GM21825 (cell line): ENCODE results near the gene PRRG4.
"Not testable (repeated sequence)": the region's sequence is repeated elsewhere in the genome, so short reads cannot be mapped to it uniquely, and the experiment has no call there.

Experiments
- ATAC-seq: cut with Tn5 transposase; IDR thresholded peaks from one replicate; pipeline ENCODE4 v1.9.1; 2021; ENCODE audit warnings: mild to moderate bottlenecking, moderate library complexity; ENCODE audit not compliant: unreplicated experiment

Gene PRRG4

DNA sequence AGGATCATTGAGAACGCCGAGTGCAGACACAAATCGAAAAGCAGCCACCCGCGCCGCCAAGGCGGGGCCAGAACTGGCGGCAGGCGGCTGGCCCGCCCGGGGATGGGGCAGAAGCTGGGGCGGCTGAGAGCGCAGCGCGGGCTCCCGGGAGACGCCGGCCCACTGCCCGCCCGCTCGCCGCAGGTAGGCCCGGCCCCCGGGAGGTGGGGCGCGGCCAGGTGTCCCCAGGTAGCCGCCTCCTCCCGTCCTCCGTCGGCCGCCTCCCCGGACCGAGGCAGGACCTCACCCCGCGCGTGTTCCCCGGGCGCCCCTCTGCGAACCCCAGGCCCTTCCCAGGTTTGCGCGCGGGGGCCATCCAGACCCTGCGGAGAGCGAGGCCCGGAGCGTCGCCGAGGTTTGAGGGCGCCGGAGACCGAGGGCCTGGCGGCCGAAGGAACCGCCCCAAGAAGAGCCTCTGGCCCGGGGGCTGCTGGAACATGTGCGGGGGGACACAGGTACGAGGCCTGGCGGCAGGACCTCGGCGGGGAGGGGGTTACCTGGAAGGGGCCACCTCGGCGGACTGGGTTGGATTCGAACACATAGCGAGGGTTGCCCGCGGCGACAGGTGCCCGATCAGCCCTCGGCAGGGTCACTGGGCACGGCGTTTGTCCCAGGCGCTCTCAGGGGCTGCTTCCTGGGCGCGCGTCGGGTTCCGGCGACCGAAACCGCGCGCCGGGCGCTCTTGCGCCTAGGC is at the start of gene PRRG4:
Gene PRRG4 (plus strand): TSS at position 248 of the 733 bp plus-strand sequence. CDS start 603 bp downstream, outside the sequence.
- ATAC-seq = peak; percentile 75

DNA sequence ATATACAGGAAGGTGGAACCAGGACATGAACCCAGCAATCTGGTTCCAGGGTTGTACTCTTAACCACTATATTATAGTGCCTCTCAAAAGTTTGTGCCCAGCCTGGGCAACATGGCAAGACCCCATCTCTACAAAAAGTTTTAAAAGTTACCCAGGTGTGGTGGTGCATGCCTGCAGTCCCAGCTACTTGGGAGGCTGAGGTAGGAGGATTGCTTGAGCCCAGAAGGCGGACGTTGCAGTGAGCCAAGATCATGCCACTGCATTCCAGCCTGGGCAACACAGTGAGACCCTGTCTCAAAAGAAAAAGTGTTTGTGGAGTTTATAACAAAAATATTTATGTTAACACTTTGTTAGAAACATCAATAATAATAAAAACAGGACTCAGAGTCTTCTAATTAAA is 48.9 kb upstream of the PRRG4 start:
- not testable (repeated sequence) for ATAC-seq

DNA sequence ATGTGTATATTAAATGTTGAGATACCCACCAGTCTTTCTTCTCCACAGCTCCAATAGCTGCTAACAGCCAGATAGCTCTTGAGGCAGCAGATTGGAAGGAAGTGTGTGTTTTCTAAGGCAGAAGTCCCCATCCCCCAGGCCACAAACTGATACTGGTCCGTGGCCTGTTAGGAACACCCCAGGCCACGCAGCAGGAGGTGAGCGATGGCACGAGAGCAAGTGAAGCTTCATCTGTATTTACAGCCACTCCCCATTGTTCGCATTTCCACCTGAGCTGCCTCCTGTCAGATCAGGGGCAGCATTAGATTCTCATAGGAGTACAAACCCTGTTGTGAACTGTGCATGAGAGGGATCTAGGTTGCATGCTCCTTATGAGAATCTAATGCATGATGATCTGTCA is 48.0 kb upstream of the PRRG4 start:
- ATAC-seq = no peak

DNA sequence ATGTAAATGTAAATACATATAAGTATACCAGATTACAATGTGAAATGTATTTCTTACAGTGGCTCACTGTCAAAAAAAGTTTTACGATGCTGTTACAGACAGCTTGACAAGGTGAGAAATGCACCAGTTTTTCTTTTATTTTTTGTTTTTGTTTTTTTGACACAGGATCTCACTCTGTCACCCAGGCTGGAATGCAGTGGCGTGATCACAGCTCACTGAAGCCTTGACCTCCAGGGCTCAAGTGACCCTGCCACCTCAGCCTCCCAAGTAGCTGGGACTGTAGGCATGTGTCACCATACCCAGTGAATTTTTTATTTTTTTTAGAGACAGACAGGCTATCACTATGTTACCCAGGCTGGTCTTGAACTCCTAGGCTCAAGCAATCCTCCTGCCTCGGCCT is 44.5 kb upstream of the PRRG4 start:
- no peak for ATAC-seq

DNA sequence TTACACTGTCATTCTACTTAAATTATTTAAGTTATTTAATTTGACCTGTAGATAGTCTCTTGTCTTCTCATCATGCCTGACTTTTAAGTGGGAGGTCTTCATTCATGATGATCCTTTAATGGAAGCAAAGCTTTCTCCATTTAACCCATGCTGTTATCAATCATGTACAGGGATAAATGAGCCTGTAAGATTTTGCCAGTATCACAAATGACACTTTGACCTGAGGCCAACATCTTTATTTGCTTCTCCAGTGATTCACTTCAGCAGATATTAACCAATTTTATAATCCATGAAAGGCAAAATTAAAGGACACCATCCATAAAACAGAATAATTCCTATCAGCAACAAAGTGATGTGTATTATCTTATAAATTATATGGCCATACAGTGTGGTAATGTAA is 42.9 kb upstream of the PRRG4 start:
- no peak for ATAC-seq

DNA sequence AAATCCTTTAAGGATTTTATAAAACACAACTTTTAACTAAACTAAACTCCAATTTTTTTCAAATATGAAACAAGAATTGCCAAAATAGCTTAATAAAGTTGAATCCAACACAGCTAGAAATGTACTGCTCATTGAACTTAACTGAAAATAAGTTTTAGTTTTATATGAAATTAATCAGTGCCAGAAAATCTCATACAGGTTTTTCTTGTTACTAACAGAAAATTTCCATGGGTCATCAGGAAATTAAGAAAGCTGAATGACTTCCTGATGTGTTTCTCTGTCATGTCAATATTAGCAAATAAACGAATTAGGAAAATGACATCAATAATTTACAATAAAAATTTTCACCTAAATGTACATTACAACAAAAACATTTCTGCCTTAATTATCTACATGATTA is 38.8 kb upstream of the PRRG4 start:
- ATAC-seq = no peak

DNA sequence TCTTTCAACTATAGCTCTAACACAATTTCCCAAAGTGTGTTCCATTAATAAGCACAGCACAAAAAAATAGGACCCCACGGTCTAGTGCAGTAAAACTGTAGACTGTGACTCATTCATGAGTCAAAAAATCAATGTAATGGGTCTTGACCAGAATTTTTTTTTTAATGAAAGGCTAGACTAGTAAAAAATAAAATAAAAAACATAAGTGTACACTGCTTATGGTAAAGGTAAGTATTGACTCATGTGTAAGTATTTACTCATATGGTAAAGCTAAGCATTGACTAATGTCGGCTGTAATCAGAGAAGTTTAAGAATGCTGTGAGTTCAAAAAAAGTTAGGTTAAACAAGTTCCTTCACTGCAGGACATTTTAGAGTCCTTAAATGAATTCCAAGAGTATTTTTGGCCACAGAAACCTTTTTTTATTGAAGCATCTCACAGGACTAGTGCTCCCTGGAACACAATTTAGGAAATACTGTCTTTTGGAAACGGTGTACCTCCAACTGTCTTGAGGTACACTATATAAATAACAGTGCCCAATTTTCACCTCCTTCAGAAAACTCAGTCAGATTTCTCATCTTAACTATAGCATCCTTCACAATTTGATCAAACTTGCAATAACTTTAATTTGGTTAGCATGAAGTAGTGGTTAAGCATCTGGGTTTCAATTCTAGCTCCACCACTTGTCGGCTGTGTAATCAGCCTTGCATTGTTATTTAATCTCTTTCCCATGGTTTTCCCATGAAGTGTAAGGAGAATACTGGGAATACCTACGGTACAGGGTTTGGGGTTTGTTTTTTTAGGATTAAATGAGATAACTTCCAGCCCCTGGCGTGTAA is 37.4 kb upstream of the PRRG4 start:
- ATAC-seq = peak; percentile 23

DNA sequence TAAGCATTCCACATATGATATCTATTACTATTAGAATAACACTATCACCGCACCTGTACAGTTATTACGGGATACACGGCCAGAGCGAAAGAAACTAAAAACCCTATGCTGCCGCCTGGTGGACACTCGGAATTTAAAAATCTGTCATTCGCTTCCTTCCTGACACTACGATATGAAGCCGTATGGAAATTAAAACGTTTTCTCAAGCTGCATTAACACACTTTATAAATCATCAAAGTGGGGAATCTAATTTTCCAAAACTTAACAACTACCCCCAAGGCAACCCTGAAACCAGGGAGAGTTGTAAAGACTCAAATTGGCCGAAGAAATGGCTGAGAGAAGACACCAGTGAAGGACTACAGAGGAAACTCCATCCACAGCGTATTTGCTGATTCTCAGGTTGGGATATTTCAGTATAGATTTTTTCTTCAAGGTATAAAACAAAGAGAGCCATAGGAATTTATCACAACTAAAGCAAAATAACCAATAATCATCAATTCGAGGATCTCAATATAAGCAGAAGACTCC is 36.7 kb upstream of the PRRG4 start:
- peak; percentile 90 for ATAC-seq

DNA sequence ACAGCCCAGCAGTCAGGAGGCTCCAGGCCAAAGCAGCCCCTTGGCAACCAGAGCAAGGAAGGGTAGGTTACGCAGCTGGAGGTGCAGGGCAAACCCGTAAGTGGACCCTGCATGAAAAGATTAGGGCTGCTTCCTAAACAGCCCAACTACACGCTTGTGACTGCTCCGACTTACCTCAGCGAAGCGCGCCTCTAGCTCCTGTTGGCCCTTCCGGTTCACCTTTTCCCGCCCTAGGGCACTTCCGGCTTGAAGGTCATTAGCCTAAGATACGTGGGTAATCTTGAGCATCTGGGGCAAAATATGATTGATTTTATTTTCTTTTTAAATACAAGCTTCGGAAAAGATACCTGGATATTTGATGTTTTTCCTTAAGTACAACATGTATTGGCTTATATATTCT is 35.3 kb upstream of the PRRG4 start, which contains the start of gene CCDC73:
Gene CCDC73 (minus strand): TSS at position 224 of the 400 bp plus-strand sequence. CDS start 34,419 bp downstream, outside the sequence.
- ATAC-seq = no peak

DNA sequence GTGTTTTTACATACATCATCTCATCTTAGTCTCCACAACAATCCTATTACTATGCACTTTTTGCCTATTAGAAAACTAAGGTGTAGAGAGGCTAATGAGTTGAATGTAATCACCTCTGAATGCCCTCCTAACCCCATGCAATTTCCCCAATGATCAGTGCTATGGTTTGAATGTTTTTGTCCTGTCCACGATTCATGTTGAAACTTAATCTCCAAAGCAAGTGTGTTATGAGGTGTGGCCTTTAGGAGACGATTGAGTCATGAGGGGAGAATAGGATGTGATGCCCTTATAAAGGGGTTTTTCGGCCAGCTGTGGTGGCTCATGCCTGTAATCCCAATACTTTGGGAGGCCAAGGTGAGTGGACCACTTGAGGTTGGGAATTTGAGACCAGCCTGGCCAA is 33.3 kb upstream of the PRRG4 start:
- no peak for ATAC-seq

DNA sequence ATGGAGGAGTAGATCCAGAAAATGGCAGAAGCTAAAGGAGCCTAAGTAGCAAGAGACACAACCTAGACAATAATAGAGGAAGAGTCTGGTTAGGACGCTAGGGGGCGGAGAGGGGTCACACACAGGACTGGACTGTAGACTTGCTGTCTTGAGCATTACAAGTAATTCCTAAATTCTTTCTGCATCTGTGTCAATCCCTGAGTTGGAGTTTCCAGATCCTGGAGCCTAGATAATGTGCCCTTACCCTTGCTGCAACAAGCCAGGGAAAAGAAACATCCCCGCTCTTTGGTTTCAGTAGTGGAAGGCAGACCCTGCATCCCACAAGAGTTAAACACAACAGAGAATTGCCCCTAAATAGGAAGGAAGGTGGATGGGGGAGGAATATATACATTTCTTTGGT is 20.4 kb upstream of the PRRG4 start:
- peak; percentile 99 for ATAC-seq

DNA sequence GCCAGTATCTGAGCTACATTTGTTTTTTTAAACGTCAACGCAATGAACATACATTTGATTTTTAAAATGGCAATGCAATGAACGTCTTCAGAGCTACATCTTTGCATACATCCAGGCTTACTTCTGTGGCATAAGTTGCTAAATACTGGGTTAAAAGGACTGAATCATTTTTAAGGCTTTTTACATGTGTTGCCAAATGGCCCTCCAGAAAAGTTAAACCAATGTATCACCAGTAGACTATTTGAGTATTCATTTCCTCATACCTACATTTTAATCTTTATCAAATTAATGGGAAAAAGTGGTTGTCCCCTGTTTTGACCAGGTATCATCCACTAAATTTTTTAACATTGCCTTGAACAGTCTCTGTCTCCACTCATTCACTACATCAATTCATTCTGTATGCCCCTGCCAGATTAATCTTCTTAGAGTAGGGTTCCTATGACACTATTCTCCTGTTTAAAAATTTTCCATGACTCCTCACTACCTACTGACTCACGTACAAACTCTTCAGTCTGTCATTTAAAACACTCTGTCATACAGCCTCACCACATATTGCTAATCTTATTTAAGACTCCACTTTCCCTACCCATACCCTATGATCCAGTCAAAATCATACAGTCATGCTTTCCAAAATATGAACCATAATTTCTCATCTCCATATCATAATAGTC is 12.4 kb upstream of the PRRG4 start:
- no peak for ATAC-seq

DNA sequence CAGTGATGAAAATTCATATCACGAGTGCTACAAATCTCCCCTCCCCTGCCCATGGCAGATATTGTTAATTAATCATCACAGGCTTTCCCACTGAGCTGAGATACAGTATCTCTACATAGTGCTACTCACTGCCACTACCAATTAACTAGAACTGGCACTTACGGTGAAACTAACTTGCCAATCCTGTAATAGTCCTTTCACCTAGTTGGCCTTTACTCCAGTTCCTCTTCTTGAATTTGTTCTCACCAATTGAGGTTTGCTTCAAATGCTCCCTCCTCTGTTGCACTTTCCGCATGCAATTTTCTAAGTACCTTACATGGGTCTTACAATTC is 11.9 kb upstream of the PRRG4 start:
- ATAC-seq = no peak

DNA sequence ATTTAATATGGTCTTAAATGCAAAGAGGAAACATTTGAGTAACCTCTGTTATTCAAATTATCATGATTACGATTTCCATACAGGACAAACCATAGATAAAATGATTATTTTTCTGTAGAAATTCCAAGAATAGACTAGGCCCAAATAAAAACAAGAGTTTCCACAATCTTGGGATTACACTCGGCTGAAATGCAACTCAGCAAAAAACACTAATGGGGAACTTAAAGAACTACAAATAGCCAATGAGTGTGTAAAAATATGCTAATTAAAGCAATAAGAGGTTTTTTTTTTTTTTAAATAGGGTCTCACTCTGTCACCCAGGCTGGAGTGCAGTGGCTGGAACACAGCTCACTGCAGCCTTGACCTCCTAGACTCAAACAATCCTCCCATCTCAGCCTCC is 10.5 kb upstream of the PRRG4 start:
- ATAC-seq = no peak

DNA sequence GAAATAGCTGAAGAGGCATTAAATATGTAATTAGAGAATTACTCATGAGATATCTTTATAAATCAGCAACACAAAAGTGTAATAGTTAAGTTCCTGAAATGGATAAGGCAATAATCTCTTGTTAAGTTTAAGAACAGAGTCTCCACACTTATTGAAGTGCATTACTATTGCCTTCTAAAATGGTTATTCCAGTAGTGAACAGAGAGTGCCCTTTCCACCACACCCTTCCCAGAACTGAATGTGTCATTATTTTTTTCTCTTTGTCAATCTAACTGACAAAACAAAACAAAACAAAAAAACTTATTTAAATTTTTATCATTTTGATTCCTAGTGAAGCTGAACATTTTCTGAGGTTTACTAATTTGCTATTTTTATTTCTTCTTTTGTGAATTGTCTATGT is 9.2 kb upstream of the PRRG4 start:
- ATAC-seq = no peak

DNA sequence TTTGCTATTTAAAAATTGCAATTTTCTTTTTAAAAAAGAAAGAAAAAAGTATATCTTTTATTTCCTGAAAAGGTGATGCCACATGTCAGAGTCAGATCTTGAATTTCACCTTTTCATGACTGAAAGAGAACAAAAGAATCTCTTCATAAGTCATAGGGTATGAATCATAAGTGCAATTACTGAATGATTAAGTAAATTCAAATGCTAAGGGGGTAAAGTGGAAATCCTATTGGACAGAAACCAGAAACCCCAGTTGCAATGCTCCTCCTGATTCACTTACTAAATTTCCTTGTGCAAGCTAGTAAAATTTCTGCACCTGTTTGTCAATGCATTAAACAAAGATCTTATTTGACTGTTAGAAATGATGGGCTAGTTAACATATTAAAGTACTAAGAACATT is 8.2 kb upstream of the PRRG4 start:
- no peak for ATAC-seq

DNA sequence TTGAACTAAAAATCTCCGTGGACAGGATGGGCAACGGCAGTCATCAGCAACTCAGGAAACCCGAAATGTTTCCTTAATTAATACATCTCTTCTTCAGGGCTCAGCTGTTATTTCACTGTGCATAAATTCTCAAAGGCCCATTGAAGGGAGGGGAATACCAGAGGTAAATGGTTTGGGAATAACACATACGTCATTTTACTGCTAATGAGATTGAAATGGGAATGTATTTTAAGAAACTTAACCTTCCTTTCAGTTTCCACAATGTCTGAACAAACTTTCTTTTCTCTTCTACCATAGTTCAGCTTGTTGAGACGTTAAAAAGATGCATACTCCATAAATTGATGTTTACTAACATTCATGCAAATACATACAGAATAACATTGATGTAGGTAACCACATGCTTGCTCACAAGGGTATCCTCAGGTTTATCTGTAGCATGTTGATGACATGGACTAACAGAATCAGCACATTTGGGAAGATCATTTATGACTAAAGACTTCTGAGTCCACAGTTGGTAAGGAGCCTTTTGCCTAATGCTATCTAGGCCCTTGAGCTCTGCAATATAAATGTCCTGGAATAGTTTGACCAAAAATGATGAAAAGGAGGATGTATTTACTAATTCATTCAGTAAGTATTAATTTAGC is 7.7 kb upstream of the PRRG4 start:
- no peak for ATAC-seq

DNA sequence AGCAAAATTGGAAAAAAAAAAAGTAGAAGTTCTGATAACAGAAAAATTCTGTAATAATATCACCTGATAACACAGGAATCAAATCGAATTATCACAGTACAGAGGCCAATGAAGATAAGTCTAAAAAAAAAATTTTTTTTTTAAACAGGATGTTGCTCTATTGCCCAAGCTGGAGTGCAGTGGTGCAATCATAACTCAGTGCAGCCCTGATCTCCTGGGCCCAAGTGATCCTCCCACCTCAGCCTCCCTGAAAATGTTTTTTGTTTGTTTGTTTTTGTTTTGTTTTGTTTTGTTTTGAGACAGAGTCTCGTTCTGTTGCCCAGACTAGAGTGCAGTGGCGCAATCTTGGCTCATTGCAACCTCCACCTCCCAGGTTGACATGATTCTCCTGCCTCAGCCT is 6.1 kb upstream of the PRRG4 start:
- not testable (repeated sequence) for ATAC-seq

DNA sequence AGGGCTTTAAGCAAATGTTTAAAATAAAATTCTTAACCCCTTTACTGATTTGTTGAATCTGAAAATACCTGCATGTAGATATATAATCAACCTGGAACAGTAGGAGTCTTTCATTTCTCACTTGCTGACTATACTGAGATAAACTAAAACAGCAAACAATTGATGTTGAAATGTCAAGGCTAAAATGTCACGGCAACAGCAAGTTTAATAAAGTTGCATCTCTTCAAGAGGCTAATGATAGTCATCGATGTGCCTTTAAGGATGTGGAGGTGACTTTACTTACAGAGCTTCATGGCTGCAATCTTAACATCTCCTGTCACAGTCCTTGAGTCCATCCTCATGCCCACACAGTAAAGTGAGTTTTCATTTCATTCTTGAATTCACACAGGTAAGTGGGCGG is 3.6 kb upstream of the PRRG4 start:
- no peak for ATAC-seq

DNA sequence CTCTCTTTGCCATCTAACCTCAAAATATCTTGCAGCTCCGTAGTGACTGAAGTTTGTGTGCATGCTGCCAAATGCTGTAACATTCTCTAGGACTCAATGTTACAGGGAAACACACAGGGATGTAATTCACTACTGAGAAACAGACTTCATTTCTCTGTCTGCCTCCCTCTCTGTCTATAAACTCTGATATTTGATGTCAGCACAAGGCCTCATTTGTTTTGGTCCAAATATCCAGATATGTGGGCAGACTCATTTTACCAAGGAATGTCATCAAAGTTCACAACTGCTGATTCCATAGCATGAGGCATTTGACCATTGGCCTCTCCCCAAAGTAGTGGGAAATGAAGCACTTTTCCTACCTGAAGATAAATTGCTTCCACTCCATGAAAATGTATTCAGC is 2.5 kb upstream of the PRRG4 start:
- no peak for ATAC-seq

DNA sequence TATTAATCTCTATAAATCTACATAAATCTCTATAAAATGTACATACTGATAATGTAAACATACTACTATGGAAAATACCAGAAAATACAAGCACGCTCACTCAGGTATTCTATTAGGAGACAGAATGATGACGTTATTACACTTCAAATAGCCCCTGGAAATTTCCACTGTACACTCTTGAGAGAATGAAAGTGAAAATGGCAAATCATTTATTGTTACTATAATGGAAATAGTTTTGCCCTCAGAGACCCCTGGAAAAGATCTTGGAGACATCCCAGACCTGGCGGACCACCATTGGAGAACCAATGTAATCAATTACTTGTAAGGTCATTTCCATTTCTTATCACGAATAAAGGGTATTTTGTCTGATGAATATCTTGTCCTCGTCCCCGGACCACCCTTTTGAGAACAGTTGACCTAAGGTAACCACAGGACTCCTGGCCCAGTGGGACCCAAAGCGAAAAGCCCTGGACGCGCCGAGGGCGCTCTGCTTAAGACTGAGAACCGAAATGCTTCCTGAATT is 509 bp upstream of the PRRG4 start:
- ATAC-seq = peak; percentile 37
